ENCODE measurements around the gene TENT4B.

Gene TENT4B

DNA sequence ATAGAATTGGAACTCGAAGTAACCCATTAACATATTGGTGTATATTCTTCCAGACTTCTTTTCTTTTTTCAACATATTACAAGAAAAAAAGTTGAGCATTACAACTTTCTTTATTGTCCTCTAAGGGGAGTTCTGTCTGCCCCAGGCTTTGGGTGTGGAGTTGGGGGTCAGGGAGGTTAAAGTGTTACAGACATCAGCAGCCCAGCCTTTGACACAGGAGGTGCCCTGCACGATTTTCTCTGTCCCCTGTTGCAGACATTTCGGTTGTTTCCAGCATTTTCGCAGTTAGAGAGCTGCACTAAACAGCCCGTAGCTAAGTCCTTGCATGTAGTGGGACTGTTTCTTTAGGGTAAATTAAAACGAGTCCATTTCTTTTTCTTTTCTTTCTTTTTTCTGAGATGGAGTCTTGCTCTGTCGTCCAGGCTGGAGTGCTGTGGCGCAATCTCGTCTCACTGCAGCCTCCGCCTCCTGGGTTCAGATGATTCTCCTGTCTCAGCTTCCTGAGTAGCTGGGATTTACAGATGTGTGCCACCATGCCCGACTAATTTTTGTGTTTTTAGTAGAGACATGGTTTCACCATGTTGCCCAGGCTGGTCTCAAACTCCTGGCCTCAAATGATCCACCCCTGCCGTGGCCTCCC is 99.9 kb downstream of the TENT4B start:
- DNase-seq (ENCODE audit: low read depth in 2 of 3, low spot score in 1 of 3), result no peak

DNA sequence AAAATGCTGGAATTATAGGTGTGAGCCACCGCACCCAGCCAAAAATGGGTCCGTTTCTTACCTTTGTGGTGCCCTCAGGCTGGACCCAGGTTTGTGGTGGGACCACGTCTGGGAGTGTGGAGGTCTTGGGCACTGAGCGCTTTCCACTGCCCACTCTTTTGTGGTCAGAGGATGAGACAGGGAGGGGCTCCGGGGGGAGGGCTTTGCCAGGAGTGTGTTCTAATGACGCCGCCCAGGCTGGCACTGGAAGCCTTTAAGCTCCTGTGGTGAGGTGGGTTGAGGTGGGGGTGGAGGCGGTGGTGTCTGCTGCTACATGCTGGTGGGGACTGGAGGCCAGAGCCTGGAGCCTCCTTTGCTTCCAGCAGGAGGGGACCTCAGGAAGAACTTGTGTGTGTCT is 100.4 kb downstream of the TENT4B start:
- DNase-seq (ENCODE audit: low read depth in 2 of 3, low spot score in 1 of 3), result no peak

GRCh38 chr16:50254072-50254471 is 101.0 kb downstream of the TENT4B start:
- DNase-seq (ENCODE audit: low read depth in 2 of 3, low spot score in 1 of 3), result no peak

DNA sequence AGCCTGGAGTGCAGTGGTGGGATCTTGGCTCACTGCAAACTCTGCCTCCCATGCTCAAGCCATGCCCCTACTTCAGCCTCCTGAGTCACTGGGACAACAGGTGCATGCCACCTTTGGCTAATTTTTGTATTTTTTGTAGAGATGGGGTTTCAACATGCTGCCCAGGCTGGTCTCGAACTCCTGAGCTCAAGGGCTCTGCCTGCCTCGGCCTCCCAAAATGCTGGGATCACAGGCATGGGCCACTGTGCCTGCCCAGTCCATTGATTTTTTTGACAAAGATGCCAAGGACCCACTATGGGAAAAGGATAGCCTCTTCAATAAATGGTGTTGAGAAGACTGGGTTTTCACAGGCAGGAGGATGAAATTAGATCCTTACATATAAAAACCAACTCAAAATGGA is 102.4 kb downstream of the TENT4B start:
- DNase-seq (ENCODE audit: low read depth in 2 of 3, low spot score in 1 of 3), result no peak

GRCh38 chr16:50256604-50257003 is 103.5 kb downstream of the TENT4B start:
- no peak for DNase-seq (ENCODE audit: low read depth in 2 of 3, low spot score in 1 of 3)

- no peak for DNase-seq (ENCODE audit: low read depth in 2 of 3, low spot score in 1 of 3)
Observed at GRCh38 chr16:50257876-50258275, 104.8 kb downstream of the TENT4B start.

- DNase-seq (ENCODE audit: low read depth in 2 of 3, low spot score in 1 of 3), result no peak
Observed at GRCh38 chr16:50259334-50260205, 106.5 kb downstream of the TENT4B start.

- no peak for DNase-seq (ENCODE audit: low read depth in 2 of 3, low spot score in 1 of 3)
Observed at GRCh38 chr16:50260206-50261159, 107.4 kb downstream of the TENT4B start.

DNA sequence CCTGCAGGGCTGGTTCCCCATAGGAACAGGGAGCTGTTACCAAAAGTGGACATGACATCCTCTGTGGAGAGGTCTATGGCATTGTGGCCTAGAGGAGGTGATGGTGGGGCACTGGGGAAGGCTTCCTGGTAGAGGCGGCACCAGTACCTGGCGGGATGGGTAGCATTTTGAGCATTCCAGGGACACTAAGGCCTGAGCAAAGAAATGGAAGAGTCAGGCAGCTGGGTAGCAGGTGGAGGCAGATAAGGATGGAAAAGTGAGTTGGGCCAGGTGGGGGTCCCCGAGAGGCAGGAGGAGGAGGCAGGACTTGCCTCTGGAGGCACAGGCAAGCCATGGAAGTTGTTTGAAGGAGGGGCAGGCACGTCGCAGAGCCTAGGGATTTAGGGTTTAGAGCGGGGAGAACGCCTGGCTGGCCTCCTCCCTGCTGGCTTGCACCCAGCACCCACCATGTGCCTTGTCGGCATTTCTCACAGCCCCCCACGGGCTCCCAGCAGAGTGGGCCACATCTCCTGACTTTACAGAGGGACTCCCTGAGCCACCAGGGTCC is 108.1 kb downstream of the TENT4B start:
- no peak for DNase-seq (ENCODE audit: low read depth in 2 of 3, low spot score in 1 of 3)

GRCh38 chr16:50261707-50262235 is 108.7 kb downstream of the TENT4B start:
- DNase-seq (ENCODE audit: low read depth in 2 of 3, low spot score in 1 of 3), result no peak

GRCh38 chr16:50263060-50263909 is 110.2 kb downstream of the TENT4B start:
- DNase-seq (ENCODE audit: low read depth in 2 of 3, low spot score in 1 of 3), result no peak

GRCh38 chr16:50263940-50264929 is 111.1 kb downstream of the TENT4B start:
- DNase-seq (ENCODE audit: low read depth in 2 of 3, low spot score in 1 of 3), result no peak

GRCh38 chr16:50265260-50265659 is 112.2 kb downstream of the TENT4B start:
- no peak for DNase-seq (ENCODE audit: low read depth in 2 of 3, low spot score in 1 of 3)

DNA sequence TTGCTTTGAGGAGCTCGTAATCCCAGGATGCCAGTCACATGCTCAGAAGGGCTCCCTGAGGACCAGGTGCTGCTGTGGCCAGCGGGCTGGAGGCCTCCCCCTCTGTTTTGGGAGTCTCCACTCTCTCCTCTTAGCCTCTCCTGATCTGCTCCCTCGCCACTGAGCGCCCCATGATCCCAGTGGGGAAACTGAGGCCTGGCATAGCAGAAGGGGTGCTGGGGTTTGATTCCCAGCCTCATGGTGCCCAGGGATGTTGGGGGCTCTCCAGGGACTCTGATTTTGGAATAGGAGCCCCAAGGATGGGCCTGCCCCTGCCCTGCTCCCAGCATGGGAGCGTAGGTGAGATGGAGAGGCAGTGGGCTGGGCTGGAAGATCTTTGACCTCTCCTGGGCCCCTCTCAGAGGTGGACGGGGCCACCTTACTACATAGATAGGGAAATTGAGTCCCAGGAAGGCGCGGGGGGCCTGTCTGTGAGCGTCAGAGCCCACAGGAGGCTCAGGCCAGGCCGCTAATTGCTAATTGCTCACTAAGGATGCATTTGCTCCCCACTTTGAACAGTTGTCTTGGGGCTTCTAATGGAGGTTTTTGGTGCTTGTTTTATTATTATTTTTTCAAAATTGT is 112.7 kb downstream of the TENT4B start:
- DNase-seq (ENCODE audit: low read depth in 2 of 3, low spot score in 1 of 3), result no peak

- DNase-seq (ENCODE audit: low read depth in 2 of 3, low spot score in 1 of 3), result peak; percentile 67 to 79 (median 77)
Observed at GRCh38 chr16:50266337-50267091, 113.4 kb downstream of the TENT4B start, which contains the start of gene ADCY7. Gene ADCY7 (plus strand): TSS chr16:50266551. CDS start chr16:50288180, 21,629 bp downstream.

DNA sequence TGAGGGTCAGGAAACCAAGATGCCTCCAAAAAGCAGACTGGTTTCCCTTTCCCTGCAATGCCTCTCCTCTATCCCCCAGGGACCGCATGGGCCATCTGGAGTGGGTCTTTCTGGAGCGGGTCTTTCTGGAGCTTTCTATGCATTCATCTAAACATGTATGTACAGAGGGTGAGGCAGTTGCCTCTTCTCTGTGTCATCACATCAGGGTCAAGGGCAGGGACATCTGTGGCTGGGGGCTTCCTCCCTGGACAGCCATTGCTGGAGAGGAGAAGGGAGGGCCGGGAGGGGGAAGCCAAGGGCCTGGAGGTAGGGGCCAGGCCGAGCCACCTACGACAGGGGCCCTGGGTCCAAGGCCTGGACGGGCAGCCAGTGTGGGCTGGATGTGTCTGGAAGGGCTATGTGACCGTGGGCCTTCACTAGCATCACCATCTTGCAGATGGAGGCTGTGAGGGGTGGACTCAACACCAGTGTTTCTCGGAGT is 114.1 kb downstream of the TENT4B start:
- DNase-seq (ENCODE audit: low read depth in 2 of 3, low spot score in 1 of 3), result no peak

GRCh38 chr16:50267651-50268050 is 114.5 kb downstream of the TENT4B start:
- DNase-seq (ENCODE audit: low read depth in 2 of 3, low spot score in 1 of 3), result no peak
